ENCODE results near the gene HTR7.

DNA sequence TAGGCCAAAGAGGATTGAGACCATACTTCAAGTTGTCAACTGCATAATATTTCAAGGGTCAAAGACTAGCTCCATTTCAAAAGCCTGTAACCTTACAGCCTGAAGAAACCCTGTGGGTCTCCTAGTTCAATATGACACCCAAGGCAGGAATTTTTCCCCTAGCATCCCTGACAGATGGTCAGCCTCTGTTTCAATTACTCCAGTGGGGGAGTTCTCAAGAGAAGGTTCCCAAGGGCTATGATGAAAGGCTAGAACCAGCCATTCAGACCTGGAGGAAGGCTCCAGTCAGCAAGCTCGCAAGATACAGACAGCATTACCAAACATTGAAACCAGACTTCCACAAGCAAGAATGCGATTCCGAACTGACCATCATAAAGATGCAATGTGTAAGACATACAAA is 1.6 kb downstream of the HTR7 start:
- TF ChIP-seq, protein P1, sequence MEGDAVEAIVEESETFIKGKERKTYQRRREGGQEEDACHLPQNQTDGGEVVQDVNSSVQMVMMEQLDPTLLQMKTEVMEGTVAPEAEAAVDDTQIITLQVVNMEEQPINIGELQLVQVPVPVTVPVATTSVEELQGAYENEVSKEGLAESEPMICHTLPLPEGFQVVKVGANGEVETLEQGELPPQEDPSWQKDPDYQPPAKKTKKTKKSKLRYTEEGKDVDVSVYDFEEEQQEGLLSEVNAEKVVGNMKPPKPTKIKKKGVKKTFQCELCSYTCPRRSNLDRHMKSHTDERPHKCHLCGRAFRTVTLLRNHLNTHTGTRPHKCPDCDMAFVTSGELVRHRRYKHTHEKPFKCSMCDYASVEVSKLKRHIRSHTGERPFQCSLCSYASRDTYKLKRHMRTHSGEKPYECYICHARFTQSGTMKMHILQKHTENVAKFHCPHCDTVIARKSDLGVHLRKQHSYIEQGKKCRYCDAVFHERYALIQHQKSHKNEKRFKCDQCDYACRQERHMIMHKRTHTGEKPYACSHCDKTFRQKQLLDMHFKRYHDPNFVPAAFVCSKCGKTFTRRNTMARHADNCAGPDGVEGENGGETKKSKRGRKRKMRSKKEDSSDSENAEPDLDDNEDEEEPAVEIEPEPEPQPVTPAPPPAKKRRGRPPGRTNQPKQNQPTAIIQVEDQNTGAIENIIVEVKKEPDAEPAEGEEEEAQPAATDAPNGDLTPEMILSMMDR (IDR thresholded peaks at IDR 0.05), result no peak
- TF ChIP-seq POLR2A (IDR thresholded peaks at IDR 0.05), result no peak

All from body of pancreas (tissue), 4 donors.